Endothelial cell of umbilical vein (primary cell): ENCODE data around the gene FHIP1B. TPM values are rescaled to one million over a fixed set of nuclear protein-coding genes. Genes with fewer than 3 reads are reported as not detected.

Experiments
- BruUV-seq: library from RNA; stranded (reverse); fragments of 400-500 nt; replicated peaks from 2 replicates; lab custom pipeline; 2021; lab: Mats Ljungman, UMichigan
- CTCF ChIA-PET: fragments of 300-600, 350-600 bp; sonication (Branson Sonifier 250); formaldehyde crosslinking; loops from one replicate; lab custom pipeline; 2021; ENCODE audit warnings: antibody characterized with exemption, inconsistent platforms; lab: Charles Lee
- POLR2A ChIA-PET: fragments of 300-600, 350-600 bp; sonication (Branson Sonifier 250); formaldehyde crosslinking; loops from one replicate; lab custom pipeline; 2021; ENCODE audit warnings: antibody characterized with exemption, inconsistent platforms; lab: Charles Lee
- DNase-seq: peaks from one replicate; pipeline ENCODE4 v3.0.0-alpha.2; 2011; ENCODE audit warnings: low read depth, low spot score
- FAIRE-seq: peaks from 2 replicates; lab custom pipeline; 2011; peaks lifted over from hg19 to GRCh38; lab: Jason Lieb, UNC
- H2AFZ ChIP-seq: 2 replicates; pipeline ENCODE4 v1.6.0; 2012; ENCODE audit warnings: low read depth, low read length, control low read depth, inconsistent platforms
- H3K27ac ChIP-seq: 2 replicates; pipeline ENCODE4 v1.5.1; 2011; ENCODE audit warnings: low read depth, mild to moderate bottlenecking, control low read depth, low read length, moderate library complexity; ENCODE audit not compliant: insufficient read depth
- H3K27me3 ChIP-seq, 2 experiments: 2 replicates each; pipeline versions ENCODE4 v1.6.0 to v1.6.1; 2011; ENCODE audit warnings: low read length in 2 of 2, mixed read lengths in 1 of 2; ENCODE audit not compliant: control insufficient read depth in 2 of 2, insufficient read depth in 2 of 2
- H3K36me3 ChIP-seq, 2 experiments: 2 replicates in 1 of 2; 3 replicates in 1 of 2; pipeline ENCODE4 v1.5.1; 2011; ENCODE audit warnings: low read length in 2 of 2, mild to moderate bottlenecking in 1 of 2, moderate library complexity in 1 of 2; ENCODE audit not compliant: control insufficient read depth in 2 of 2, insufficient read depth in 2 of 2; ENCODE audit errors: extremely low read depth in 1 of 2
- H3K4me1 ChIP-seq: 3 replicates; pipeline ENCODE4 v1.5.1; 2011; ENCODE audit warnings: mild to moderate bottlenecking, low read length; ENCODE audit not compliant: control insufficient read depth, insufficient read depth; ENCODE audit errors: extremely low read depth
- H3K4me2 ChIP-seq: 2 replicates; pipeline ENCODE4 v1.6.1; 2011; ENCODE audit warnings: low read length, control low read depth, mixed read lengths; ENCODE audit not compliant: insufficient read depth
- H3K4me3 ChIP-seq, 3 experiments: fragments of 200-600 bp in 1 of 3; sonication (generic), shearing (Covaris generic) in 1 of 3; replicated peaks in 1 of 3; 2 replicates each; pipeline ENCODE4 v1.5.1; 2011 to 2016; ENCODE audit warnings: control low read depth in 3 of 3, low read length in 3 of 3, mild to moderate bottlenecking in 2 of 3, inconsistent platforms in 1 of 3, low read depth in 1 of 3, moderate library complexity in 1 of 3; ENCODE audit not compliant: insufficient read depth in 1 of 3
- H3K79me2 ChIP-seq: 2 replicates; pipeline ENCODE4 v1.6.0; 2012; ENCODE audit warnings: low read length, inconsistent platforms; ENCODE audit not compliant: control insufficient read depth, insufficient read depth
- H3K9ac ChIP-seq: replicated peaks from 2 replicates; pipeline ENCODE3; 2011; ENCODE audit warnings: low read length, control low read depth; ENCODE audit not compliant: insufficient read depth; ENCODE audit errors: extremely low read depth
- H3K9me1 ChIP-seq: replicated peaks from 3 replicates; pipeline ENCODE4 v1.6.0; 2011; ENCODE audit warnings: mild to moderate bottlenecking, low read length; ENCODE audit not compliant: control insufficient read depth, insufficient read depth; ENCODE audit errors: extremely low read depth
- H3K9me3 ChIP-seq: replicated peaks from 2 replicates; pipeline ENCODE4 v1.5.1; 2012; ENCODE audit warnings: low read length, inconsistent platforms; ENCODE audit not compliant: control insufficient read depth, insufficient read depth
- H4K20me1 ChIP-seq: replicated peaks from 2 replicates; pipeline ENCODE3; 2011; ENCODE audit warnings: mild to moderate bottlenecking, low read length; ENCODE audit not compliant: control insufficient read depth, insufficient read depth; ENCODE audit errors: extremely low read depth
- EZH2 ChIP-seq: IDR thresholded peaks from 2 replicates; pipeline ENCODE4 v1.6.1; 2012; ENCODE audit warnings: borderline replicate concordance, low read depth, mild to moderate bottlenecking, moderate library complexity, low read length, inconsistent platforms; ENCODE audit not compliant: severe bottlenecking
- FOS ChIP-seq: IDR thresholded peaks from 2 replicates; pipeline ENCODE4 v1.6.1; 2011; ENCODE audit warnings: mild to moderate bottlenecking, low read length, moderate library complexity, borderline replicate concordance; ENCODE audit not compliant: insufficient read depth
- GATA2 ChIP-seq: IDR thresholded peaks from 2 replicates; pipeline ENCODE4 v1.7.0; 2011; ENCODE audit warnings: low read depth, mild to moderate bottlenecking, moderate library complexity, mixed read lengths, low read length; ENCODE audit not compliant: insufficient read length, insufficient read depth
- JUN ChIP-seq: IDR thresholded peaks from 2 replicates; pipeline ENCODE4 v1.6.1; 2011; ENCODE audit warnings: borderline replicate concordance, low read depth; ENCODE audit not compliant: insufficient read length, insufficient read depth
- MYC ChIP-seq: IDR thresholded peaks from one replicate; pipeline ENCODE4 v1.6.1; 2011; ENCODE audit warnings: mild to moderate bottlenecking, low read depth, low read length
- POLR2A ChIP-seq: IDR thresholded peaks from 2 replicates; pipeline ENCODE4 v1.6.1; 2012; ENCODE audit warnings: low read depth, mild to moderate bottlenecking, control low read depth, low read length
- POLR2AphosphoS5 ChIP-seq: IDR thresholded peaks from 2 replicates; pipeline ENCODE4 v1.6.1; 2012; ENCODE audit warnings: low read depth, mild to moderate bottlenecking, control low read depth, low read length, moderate library complexity; ENCODE audit not compliant: insufficient read depth
- dilution Hi-C: fragments of 300-500 bp; cut with MboI; formaldehyde crosslinking; loops from one replicate; pipeline ENCODE4 v1.15.0; 2019; ENCODE audit warnings: low sequenced_read_pairs; ENCODE audit not compliant: extremely low pct_ligation_motif_present
- intact Hi-C: fragments of 100-400 bp; cut with micrococcal nuclease; formaldehyde crosslinking; loops from one replicate; pipeline ENCODE4 v1.10.0; 2022
- polyA plus RNA-seq, 4 experiments: library from polyadenylated mRNA; depleted of rRNA in 3 of 4; stranded (reverse) in 3 of 4; unstranded in 1 of 4; fragments of >200 nt; gene quantifications; 2 replicates each; pipeline versions ENCODE4 v1.2.1 to v1.2.3, GENCODE V29; 2011 to 2012; ENCODE audit warnings: missing spikeins in 1 of 4
- total RNA-seq: library from RNA; stranded (reverse); gene quantifications from 2 replicates; pipeline ENCODE4 v1.2.3, GENCODE V29; 2021
- TF ChIP-seq, protein P1 (sequence below): IDR thresholded peaks from 2 replicates; pipeline ENCODE4 v1.6.1; 2011; ENCODE audit not compliant: insufficient read depth, insufficient read length
- TF ChIP-seq, protein P2 (sequence below), 2 donors: IDR thresholded peaks; 1 replicate in 1 of 2; 2 replicates in 1 of 2; pipeline ENCODE4 v1.5.1; 2011; ENCODE audit warnings: low read length in 2 of 2, mild to moderate bottlenecking in 2 of 2, moderate library complexity in 2 of 2, control low read depth in 1 of 2, inconsistent platforms in 1 of 2, low read depth in 1 of 2; ENCODE audit not compliant: insufficient read depth in 1 of 2; ENCODE audit errors: extremely low read depth in 1 of 2

FHIP1B gene
- total and polyA plus RNA-seq, 2 donors (not counting 3 experiments of a cell fraction or from before 2014, with no cell fraction given), result 21.3 to 50.1 TPM

DNA sequence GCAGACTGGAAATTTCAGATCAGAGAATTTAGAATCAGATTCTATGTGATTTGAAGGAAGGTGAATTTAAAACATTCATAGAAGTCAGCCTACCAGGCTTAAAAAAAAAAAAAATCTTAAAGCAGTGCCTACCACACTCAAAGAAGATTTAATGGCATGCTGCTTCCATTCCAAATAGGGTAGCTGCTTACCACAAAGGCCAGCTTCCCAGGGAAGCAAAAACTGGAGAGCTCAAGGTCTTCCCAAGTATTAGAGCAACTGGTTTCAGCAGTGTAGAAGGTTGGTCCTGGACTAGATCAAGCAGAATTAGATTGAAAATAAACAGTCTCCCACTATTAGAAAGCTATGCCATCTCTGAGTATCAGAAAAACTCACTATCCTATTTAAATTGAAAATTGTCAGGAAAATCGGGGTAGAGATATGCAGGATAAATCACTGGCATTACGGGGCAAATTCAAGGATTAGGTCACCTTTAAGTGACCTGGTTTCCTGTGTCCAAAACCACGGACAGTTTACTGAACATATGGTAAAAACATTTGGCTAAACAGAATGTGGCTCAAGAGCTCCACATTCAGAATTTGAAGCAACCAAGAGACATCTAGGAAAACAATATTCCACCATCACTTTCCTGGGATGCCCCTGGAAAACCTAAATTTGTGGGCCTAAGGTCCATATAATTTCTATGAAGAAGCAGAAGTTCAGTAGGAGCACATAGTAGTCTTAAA lies 27.8 kb downstream of the FHIP1B start:
- Histone ChIP-seq H3K4me2 (no peak overlapping the region), H3K9me3 (no peaks in the 10 kb centered on the region), H3K9me1 (no peaks in the 10 kb centered on the region), H3K27ac (no peak overlapping the region), H4K20me1 (no peaks in the 10 kb centered on the region), H3K4me3 (no peak overlapping the region), H2AFZ (no peak overlapping the region), H3K4me1 (no peaks in the 10 kb centered on the region), H3K9ac (no peak overlapping the region), H3K27me3 (no peaks in the 10 kb centered on the region), H3K36me3 (peaks cover 0 to 13% of the 10 kb centered on the region in 2 experiments), H3K79me2 (no peaks in the 10 kb centered on the region)
- POLR2A ChIA-PET, result interaction anchor here (0.6 kb wide), 1 partner anchor 539 kb away, joined by 3 read pairs; no protein-coding TSS in a partner anchor
- no peak for FAIRE-seq
- dilution Hi-C loops (no loop called here), intact Hi-C loops (no loop called here)
- no TSS peak for BruUV-seq
- no peak for TF ChIP-seq MYC
- TF ChIP-seq FOS, result no peak
- no peak for TF ChIP-seq POLR2A
- no peak for TF ChIP-seq POLR2AphosphoS5
- no peak for TF ChIP-seq EZH2
- TF ChIP-seq JUN, result no peak
- TF ChIP-seq, protein P1, sequence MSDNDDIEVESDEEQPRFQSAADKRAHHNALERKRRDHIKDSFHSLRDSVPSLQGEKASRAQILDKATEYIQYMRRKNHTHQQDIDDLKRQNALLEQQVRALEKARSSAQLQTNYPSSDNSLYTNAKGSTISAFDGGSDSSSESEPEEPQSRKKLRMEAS, result no peak
- TF ChIP-seq, protein P2, sequence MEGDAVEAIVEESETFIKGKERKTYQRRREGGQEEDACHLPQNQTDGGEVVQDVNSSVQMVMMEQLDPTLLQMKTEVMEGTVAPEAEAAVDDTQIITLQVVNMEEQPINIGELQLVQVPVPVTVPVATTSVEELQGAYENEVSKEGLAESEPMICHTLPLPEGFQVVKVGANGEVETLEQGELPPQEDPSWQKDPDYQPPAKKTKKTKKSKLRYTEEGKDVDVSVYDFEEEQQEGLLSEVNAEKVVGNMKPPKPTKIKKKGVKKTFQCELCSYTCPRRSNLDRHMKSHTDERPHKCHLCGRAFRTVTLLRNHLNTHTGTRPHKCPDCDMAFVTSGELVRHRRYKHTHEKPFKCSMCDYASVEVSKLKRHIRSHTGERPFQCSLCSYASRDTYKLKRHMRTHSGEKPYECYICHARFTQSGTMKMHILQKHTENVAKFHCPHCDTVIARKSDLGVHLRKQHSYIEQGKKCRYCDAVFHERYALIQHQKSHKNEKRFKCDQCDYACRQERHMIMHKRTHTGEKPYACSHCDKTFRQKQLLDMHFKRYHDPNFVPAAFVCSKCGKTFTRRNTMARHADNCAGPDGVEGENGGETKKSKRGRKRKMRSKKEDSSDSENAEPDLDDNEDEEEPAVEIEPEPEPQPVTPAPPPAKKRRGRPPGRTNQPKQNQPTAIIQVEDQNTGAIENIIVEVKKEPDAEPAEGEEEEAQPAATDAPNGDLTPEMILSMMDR (IDR thresholded peaks at IDR 0.05; ENCODE audit: extremely low read depth in 1 of 2, insufficient read depth in 1 of 2, low read depth in 1 of 2, low read length in 2 of 2), result no peak
- no peak for TF ChIP-seq GATA2
- no peak for DNase-seq
- CTCF ChIA-PET, result interaction anchor here (0.9 to 1.0 kb wide), 3 partner anchors 9 to 172 kb away, joined by 3 read pairs; no protein-coding TSS in a partner anchor
